ENCODE results near the gene ZNF70. TPM values are rescaled to one million over a fixed set of nuclear protein-coding genes. Genes with fewer than 3 reads are reported as not detected.
A peak's percentile ranks its signal among the peaks of the same experiment; 100 is the strongest.

Gene ZNF70
- total and polyA plus RNA-seq, 2 of the 4 experiments (the other 2 are of a cell fraction) = 2.3 to 4.3 TPM

- no peaks in the 10 kb centered on the region for H3K36me3 ChIP-seq (ENCODE audit: control insufficient read depth, insufficient read depth, low read length)
- DNase-seq = no peak
- H3K4me2 ChIP-seq (ENCODE audit: low read depth, low read length) = peak overlapping the region; percentile 77; the same call in 1 of the 2 replicates
- H3K9me1 ChIP-seq (ENCODE audit: insufficient read depth, low read length) = peaks cover 12% of the 10 kb centered on the region
- peak overlapping the region; percentile 82; the same call in 1 of the 2 replicates for H3K23ac ChIP-seq (ENCODE audit: low read depth, low read length)
- peaks cover 23% of the 10 kb centered on the region; the same call in 1 of the 2 replicates for H3K4me1 ChIP-seq (ENCODE audit: control insufficient read depth, insufficient read depth, low read length)
- 38% methylated on average over 5 of the region's 7 CpGs; no CpG with 5 or more reads in 1 of the 2 experiments for WGBS, 2 experiments (ENCODE audit: extremely low coverage in 2 of 2, insufficient read length in 1 of 2)
- dilution Hi-C loops (cut with HindIII; ENCODE audit: low sequenced_read_pairs, unreplicated experiment) = no loop called here
- ChIA-PET POLR2A (ENCODE audit: unreplicated experiment) (no interaction called here), CTCF (interaction anchor here (1.4 kb wide), 1 partner anchor 16 kb away, joined by 4 read pairs; no protein-coding TSS in a partner anchor)
- H3K9me3 ChIP-seq (ENCODE audit: control insufficient read depth, insufficient read depth, low read length) = no peaks in the 10 kb centered on the region
- H4K8ac ChIP-seq (ENCODE audit: low read depth in 2 of 2, low read length in 2 of 2) = peak overlapping the region in 1 of 2 experiments; percentile 28; a peak in 2 of 4 replicates
- H2BK15ac ChIP-seq (ENCODE audit: low read depth, low read length) = no peak overlapping the region
- H4K20me1 ChIP-seq (ENCODE audit: insufficient read depth, low read length) = no peaks in the 10 kb centered on the region
- H3K4me3 ChIP-seq (ENCODE audit: insufficient read depth, low read depth, low read length) = no peak overlapping the region; the same call in 1 of the 2 replicates
- in situ Hi-C loops (cut with MboI; ENCODE audit: low sequenced_read_pairs) = no loop called here
- H4K5ac ChIP-seq (ENCODE audit: low read depth, low read length) = no peak overlapping the region
- no peak overlapping the region for H3K18ac ChIP-seq (ENCODE audit: low read depth, low read length)
- peak overlapping the region; percentile 92 for H2AFZ ChIP-seq (replicated peaks; ENCODE audit: low read length, poor library complexity)
- intact Hi-C loops (cut with micrococcal nuclease) = loop anchor here (5.0 to 10.0 kb wide), 2 partner anchors 74 to 181 kb away; no protein-coding TSS in a partner anchor
- BruUV-seq (replicated peaks) = no TSS peak
- ATAC-seq (ENCODE audit: low read depth) = no peak
- no peak overlapping the region for H3K56ac ChIP-seq (ENCODE audit: extremely low read depth, insufficient read depth, low read length)
- no peak overlapping the region for H3K27ac ChIP-seq (ENCODE audit: insufficient read depth, low read length)
- H2BK5ac ChIP-seq (ENCODE audit: low read depth, low read length, poor library complexity, severe bottlenecking) = no peak overlapping the region
- no peak overlapping the region for H3K14ac ChIP-seq (replicated peaks; ENCODE audit: low read depth, low read length)
- no peak overlapping the region for H3K9ac ChIP-seq (ENCODE audit: low read depth, low read length)
- H2AK9ac ChIP-seq (replicated peaks; ENCODE audit: low read depth, low read length, poor library complexity) = peak overlapping the region; percentile 92
- no peak overlapping the region for H2BK20ac ChIP-seq (ENCODE audit: low read depth, low read length)
- H2AK5ac ChIP-seq (ENCODE audit: low read depth, low read length) = peak overlapping the region; percentile 17
- H3K79me1 ChIP-seq (ENCODE audit: low read depth in 1 of 2, low read length in 2 of 2) = peaks cover 0 to 7% of the 10 kb centered on the region in 2 experiments; a peak in 1 of 4 replicates
- H4K91ac ChIP-seq (ENCODE audit: insufficient read depth, low read depth, low read length) = no peak overlapping the region
- no peaks in the 10 kb centered on the region for H3K27me3 ChIP-seq (ENCODE audit: control insufficient read depth, insufficient read depth, low read length)
- H3K4ac ChIP-seq (ENCODE audit: low read depth, low read length) = peak overlapping the region; percentile 67; the same call in 1 of the 2 replicates
- no peak overlapping the region for H2BK120ac ChIP-seq (ENCODE audit: low read depth, low read length)
- TF ChIP-seq CHD1 (IDR thresholded peaks at IDR 0.05; ENCODE audit: low read depth, low read length) (no peak), NFE2L2 (IDR thresholded peaks at IDR 0.05; ENCODE audit: low read depth, low read length) (no peak), MAZ (IDR thresholded peaks at IDR 0.05; ENCODE audit: borderline replicate concordance, low read depth, low read length) (no peak), POLR2A (IDR thresholded peaks at IDR 0.05; ENCODE audit: low read depth, low read length) (no peak), ELK1 (IDR thresholded peaks at IDR 0.05; ENCODE audit: borderline replicate concordance, low read depth, low read length) (no peak), CTCF (conservative IDR thresholded peaks at IDR 0.05; ENCODE audit: low read depth, low read length) (no peak), RCOR1 (IDR thresholded peaks at IDR 0.05; ENCODE audit: insufficient replicate concordance, low read length) (no peak), MXI1 (IDR thresholded peaks at IDR 0.05; ENCODE audit: borderline replicate concordance, low read depth, low read length) (no peak), RFX5 (IDR thresholded peaks at IDR 0.05; ENCODE audit: low read depth, low read length) (no peak), USF2 (IDR thresholded peaks at IDR 0.05; ENCODE audit: low read depth, low read length) (no peak), MAFK (IDR thresholded peaks at IDR 0.05; ENCODE audit: low read depth, low read length) (no peak), BHLHE40 (IDR thresholded peaks at IDR 0.05; ENCODE audit: low read depth, low read length) (no peak), CEBPB (IDR thresholded peaks at IDR 0.05; ENCODE audit: low read depth, low read length) (no peak), SMC3 (IDR thresholded peaks at IDR 0.05; ENCODE audit: low read depth, low read length) (no peak), FOS (IDR thresholded peaks at IDR 0.05; ENCODE audit: low read depth, low read length) (no peak)
Observed at GRCh38 chr22:23773483-23774113, 22.7 kb upstream of the ZNF70 start.

Measured in IMR-90 (cell line).